HG03095 (cell line): Measurements from ENCODE around the gene CDC42EP4.

Experiments used
- ATAC-seq: cut with Tn5 transposase; IDR thresholded peaks from one replicate; pipeline ENCODE4 v1.9.1; 2021; ENCODE audit warnings: moderate library complexity; ENCODE audit not compliant: unreplicated experiment

Gene CDC42EP4

DNA sequence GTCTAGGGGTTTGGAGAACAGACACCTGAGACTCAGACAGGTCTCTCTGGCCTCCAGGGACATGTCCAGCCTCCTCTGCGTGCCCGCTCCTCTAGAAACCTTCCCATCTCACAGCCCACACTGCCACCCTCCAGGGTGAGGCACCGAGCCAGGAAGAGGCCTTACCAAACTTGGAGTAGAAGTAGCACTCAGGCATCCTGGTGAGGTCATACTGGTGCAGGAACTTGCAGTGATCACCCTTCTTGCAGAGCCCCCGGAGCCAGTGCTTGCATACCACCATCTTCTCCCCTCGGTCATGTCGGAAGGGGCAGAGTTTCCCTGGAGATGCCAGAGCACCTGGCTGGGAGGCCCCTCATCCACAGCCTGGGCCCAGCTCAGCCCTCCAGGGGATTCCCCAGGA lies 54.3 kb downstream of the CDC42EP4 start:
- no peak for ATAC-seq

DNA sequence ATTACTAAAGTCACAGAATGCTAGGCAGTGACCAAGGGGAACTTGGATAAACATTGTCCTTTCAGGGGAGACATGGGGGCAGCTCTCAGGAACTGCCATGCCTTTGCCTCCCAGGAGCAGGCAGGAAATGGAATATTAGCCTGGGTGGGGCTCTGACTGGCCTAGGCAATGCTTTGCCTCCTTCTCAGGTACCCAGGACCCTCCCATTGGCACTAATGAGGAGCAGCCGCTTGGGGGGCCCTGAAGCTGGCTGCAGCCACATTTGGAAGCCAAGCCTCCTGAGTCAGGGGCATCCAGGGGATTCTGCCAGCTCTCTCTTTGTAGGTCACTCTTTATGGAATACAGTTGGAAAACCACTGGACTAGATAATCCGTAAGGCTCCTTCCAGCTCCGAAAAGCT lies 55.6 kb downstream of the CDC42EP4 start:
- ATAC-seq = no peak

DNA sequence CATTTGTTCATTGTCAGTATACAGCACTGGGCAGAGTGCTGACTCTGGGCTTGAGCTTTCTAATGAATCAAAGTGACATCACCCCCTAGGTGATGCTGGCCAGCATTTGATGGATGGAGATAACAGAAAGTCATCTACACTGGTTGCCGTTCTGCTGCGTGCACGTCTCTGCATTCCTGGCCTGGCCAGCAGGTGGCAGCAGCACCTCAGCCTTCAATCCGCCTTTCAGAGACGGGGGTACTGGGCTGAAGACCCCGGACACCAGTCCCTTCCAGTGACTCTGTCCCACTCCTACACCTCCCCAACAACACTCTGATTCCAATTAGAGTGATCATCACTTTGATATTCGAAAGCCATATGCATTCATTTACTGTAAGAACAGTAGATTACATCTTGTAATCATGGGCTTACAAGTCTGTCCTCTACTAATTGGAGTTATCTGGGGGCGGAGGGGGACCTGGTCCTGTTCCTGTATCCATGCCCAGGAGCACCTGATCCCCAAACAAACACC lies 56.1 kb downstream of the CDC42EP4 start:
- no peak for ATAC-seq

DNA sequence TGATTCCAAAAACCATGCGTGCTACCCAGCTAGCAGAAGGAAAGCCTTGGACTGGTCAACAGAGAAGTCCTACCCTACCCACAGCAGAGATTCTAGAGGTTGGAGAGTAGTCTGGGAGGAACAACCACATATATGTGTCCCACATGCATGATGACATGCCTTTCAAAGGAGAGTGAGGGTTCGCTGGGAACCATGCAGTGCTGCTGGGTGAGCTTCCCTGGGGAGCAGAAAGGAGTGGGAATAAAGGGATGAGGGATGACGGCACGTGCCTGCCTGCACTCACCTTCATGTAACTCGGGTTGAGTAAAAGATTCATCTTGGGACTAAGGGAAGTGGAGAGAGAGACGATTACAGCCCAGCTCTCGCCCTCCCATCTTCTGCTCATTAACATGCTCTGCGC lies 59.9 kb downstream of the CDC42EP4 start:
- no peak for ATAC-seq

DNA sequence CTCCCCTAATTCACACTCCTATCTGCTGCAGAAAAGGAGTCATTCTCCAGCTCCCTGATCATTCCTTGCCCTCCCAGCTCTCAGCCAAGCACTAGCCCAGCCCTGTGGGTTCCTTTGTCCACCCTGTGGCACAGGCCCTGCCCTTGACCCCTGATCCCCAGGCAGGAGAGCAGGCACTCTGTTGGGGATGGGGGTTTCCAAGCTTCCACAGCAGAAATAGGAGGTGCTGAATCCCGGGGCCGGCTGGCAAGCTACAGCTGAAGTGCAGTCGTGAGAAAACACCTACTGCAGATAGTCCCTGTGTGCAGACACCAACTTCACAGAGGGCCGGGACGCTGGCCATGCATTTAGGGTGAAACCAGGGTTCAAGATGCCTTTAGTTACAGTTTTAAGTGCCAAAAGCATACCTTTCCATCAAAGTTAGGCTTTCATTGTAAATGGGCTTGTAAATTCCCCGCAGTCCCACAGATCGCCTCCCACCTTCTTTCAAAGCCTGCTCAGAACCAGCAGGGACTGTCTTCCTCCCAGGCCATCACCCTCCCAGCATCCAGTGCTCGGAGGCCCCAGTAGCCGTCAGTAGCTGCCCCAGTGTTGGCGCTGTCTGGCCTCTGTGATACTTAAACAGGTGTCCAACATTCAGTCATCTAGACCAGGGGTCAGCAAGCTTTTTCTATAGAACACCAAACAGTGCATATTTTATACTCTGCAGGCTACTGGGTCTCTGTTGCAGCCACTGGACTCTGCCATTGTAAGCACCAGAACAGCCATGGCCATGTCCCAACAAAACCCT lies 60.8 kb downstream of the CDC42EP4 start:
- no peak for ATAC-seq

DNA sequence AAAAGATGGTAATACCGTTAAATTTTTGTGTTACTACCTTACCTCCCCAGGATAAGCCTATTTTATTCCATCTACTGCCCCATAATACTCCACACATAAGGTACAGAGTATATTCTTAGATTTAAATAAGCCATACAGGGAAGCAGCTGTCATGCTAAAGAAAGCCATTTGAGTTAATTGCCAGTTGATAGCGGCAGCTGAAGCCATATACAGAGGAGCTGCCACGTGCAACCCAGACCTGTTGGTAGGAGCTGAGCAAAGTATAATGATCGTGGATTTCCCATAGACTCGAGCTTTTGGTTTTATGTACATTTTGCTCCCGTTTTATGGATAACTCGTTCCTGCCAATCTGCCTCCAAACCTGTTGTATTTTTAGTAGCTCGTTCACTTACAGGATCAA lies 62.1 kb downstream of the CDC42EP4 start:
- ATAC-seq = no peak

DNA sequence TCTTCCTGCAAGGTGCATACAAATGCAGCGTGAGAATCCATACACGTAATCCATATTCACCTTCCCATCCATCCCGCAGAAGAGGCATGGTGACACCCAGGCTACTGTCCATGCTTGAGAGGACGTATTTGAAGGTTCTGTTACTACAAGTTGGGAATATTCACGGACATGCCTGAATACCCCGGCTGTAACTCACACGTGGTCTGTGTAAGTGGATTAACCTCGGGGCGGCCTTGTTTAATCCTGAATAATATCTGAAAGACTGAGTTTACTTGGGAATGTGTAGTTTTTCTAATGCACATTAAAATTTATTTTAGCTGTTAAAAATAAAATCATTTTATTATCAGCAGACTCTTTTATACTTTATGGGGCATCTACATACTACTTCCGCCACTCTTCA lies 63.3 kb downstream of the CDC42EP4 start:
- no peak for ATAC-seq

DNA sequence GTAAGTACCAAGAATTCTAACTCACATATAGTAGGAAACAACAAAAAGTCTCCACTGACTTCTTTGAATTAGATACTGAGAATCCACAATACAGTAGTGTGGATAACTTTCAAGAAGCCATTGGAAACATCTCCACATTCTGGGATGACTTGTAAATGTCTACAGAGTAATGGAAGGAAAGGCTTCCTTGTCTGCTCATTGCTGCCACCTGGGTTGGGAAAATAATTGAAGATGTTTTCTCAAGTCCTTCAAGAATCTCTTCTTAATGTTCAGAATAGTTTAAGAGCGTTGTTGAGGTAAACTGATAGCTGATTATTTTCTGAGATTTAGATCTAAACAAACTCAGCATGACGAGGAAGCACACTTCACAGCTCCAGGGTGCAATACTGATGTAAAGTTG lies 64.1 kb downstream of the CDC42EP4 start:
- no peak for ATAC-seq

DNA sequence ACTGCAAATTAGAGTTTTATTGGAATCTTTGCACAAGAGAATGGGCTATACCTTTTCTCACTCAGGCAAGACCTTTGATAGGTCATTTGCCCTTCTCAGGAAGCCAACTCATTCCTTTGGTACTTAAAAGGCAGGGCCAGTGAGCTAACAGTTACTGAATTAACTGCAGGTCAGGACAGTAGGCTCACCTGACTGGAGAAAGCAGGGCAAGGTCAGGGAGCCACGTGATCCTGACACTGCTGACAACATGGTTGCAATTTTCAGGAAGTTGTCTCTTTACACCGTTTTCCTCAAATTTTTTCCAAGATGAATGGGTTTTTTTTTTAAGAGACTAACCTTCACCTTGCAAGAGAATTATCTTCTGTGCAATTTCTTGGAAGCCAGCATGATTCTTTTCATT lies 71.2 kb downstream of the CDC42EP4 start:
- no peak for ATAC-seq

DNA sequence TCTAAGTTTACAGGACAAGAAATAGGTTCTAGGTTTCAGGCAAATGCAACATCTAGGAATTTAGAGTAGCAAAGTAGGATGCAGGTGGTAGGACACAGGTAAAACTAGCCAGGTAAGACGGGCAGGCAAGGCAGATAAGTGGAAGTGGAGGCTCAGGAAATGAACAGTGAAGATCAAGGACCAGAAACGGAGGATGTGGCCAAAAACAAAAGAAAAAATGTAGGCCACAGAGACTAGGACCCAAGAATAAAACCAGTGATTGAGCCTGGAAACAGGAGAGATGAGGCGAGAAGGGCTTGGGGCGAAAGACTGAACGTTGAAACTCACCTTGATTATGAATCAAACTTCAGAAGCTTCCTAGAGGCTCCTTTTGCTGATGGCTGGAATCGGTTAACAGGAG lies 74.1 kb downstream of the CDC42EP4 start:
- no peak for ATAC-seq

DNA sequence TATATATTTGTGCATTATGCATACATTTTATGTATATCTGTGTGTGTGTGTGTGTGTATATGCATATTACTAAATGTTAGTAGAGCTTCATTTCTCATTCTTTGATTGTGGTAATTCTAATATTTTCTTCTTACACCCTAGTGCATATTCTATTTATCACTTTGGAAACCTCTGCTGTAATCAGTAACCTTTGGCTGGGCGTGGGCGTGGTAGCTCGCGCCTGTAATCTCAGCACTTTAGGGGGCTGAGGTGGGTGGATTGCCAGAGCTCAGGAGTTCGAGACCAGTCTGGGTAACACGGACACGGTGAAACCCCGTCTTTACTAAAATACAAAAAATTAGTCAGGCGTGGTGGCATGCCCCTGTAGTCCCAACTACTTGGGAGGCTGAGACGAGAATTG lies 77.1 kb downstream of the CDC42EP4 start:
- no peak for ATAC-seq
